ENCODE measurements around the gene SCARB1.

Gene SCARB1

GRCh38 chr12:124753228-124753591 lies 110.5 kb downstream of the SCARB1 start:
- no peak overlapping the region for H3K4me3 ChIP-seq (ENCODE audit: low read depth, low read length)
- no peak for TF ChIP-seq CTCF (IDR thresholded peaks at IDR 0.05; ENCODE audit: low read depth, low read length, missing control alignments)
- no peak for DNase-seq (ENCODE audit: low read depth)

- no peak for TF ChIP-seq CTCF (IDR thresholded peaks at IDR 0.05; ENCODE audit: low read depth, low read length, missing control alignments)
- H3K4me3 ChIP-seq (ENCODE audit: low read depth, low read length), result no peak overlapping the region
- no peak for DNase-seq (ENCODE audit: low read depth)
Observed at GRCh38 chr12:124752437-124753227, 111.0 kb downstream of the SCARB1 start.

- H3K4me3 ChIP-seq (ENCODE audit: low read depth, low read length), result no peak overlapping the region
- TF ChIP-seq CTCF (IDR thresholded peaks at IDR 0.05; ENCODE audit: low read depth, low read length, missing control alignments), result no peak
- DNase-seq (ENCODE audit: low read depth), result no peak
Observed at GRCh38 chr12:124751654-124752355, 111.9 kb downstream of the SCARB1 start.

- H3K4me3 ChIP-seq (ENCODE audit: low read depth, low read length), result no peak overlapping the region
- DNase-seq (ENCODE audit: low read depth), result no peak
- TF ChIP-seq CTCF (IDR thresholded peaks at IDR 0.05; ENCODE audit: low read depth, low read length, missing control alignments), result peak; percentile 36
Observed at GRCh38 chr12:124750787-124751471, 112.7 kb downstream of the SCARB1 start.

GRCh38 chr12:124750149-124750656 lies 113.5 kb downstream of the SCARB1 start:
- H3K4me3 ChIP-seq (ENCODE audit: low read depth, low read length), result no peak overlapping the region
- TF ChIP-seq CTCF (IDR thresholded peaks at IDR 0.05; ENCODE audit: low read depth, low read length, missing control alignments), result no peak
- DNase-seq (ENCODE audit: low read depth), result no peak

GRCh38 chr12:124749725-124750124 lies 113.9 kb downstream of the SCARB1 start:
- no peak for DNase-seq (ENCODE audit: low read depth)
- no peak overlapping the region for H3K4me3 ChIP-seq (ENCODE audit: low read depth, low read length)
- TF ChIP-seq CTCF (IDR thresholded peaks at IDR 0.05; ENCODE audit: low read depth, low read length, missing control alignments), result no peak
